Keratinocyte (primary cell): Measurements from ENCODE around the gene CMSS1. TPM values are rescaled to one million over a fixed set of nuclear protein-coding genes. Genes with fewer than 3 reads are reported as not detected.

Experiments
- DNase-seq: peaks from one replicate; pipeline ENCODE4 v3.0.0-alpha.2; 2011; ENCODE audit warnings: low read depth, missing footprints, low spot score
- FAIRE-seq: peaks from 2 replicates; lab custom pipeline; 2011; peaks lifted over from hg19 to GRCh38; lab: Jason Lieb, UNC
- H2AFZ ChIP-seq: 2 replicates; pipeline ENCODE4 v1.6.0; 2012; ENCODE audit warnings: low read length, control low read depth, inconsistent platforms; ENCODE audit not compliant: control insufficient read depth
- H3K27ac ChIP-seq: 2 replicates; pipeline ENCODE4 v1.5.1; 2011; ENCODE audit warnings: low read length; ENCODE audit not compliant: control insufficient read depth, insufficient read depth
- H3K27me3 ChIP-seq: 3 replicates; pipeline ENCODE4 v1.6.0; 2011; ENCODE audit warnings: low read length; ENCODE audit not compliant: control insufficient read depth, insufficient read depth; ENCODE audit errors: extremely low read depth
- H3K36me3 ChIP-seq, 2 experiments: 2 replicates in 1 of 2; 3 replicates in 1 of 2; pipeline ENCODE4 v1.5.1; 2011; ENCODE audit warnings: low read length in 2 of 2, mild to moderate bottlenecking in 1 of 2; ENCODE audit not compliant: control insufficient read depth in 2 of 2, insufficient read depth in 2 of 2; ENCODE audit errors: extremely low read depth in 1 of 2
- H3K4me1 ChIP-seq: 3 replicates; pipeline ENCODE4 v1.5.1; 2011; ENCODE audit warnings: low read length; ENCODE audit not compliant: control insufficient read depth, insufficient read depth; ENCODE audit errors: extremely low read depth
- H3K4me2 ChIP-seq: 3 replicates; pipeline ENCODE4 v1.6.0; 2011; ENCODE audit warnings: low read depth, low read length; ENCODE audit not compliant: control insufficient read depth, insufficient read depth; ENCODE audit errors: extremely low read depth
- H3K4me3 ChIP-seq, 3 experiments: fragments of 200-600 bp in 1 of 3; sonication (generic) in 1 of 3; 2 replicates in 2 of 3; 3 replicates in 1 of 3; pipeline ENCODE4 v1.5.1; 2011 to 2016; ENCODE audit warnings: low read length in 3 of 3, mild to moderate bottlenecking in 3 of 3, control low read depth in 2 of 3, inconsistent platforms in 1 of 3, low read depth in 1 of 3, mixed read lengths in 1 of 3, mixed run types in 1 of 3, moderate library complexity in 1 of 3; ENCODE audit not compliant: control insufficient read depth in 2 of 3, insufficient read depth in 2 of 3; ENCODE audit errors: extremely low read depth in 1 of 3
- H3K79me2 ChIP-seq: 2 replicates; pipeline ENCODE4 v1.6.0; 2012; ENCODE audit warnings: low read length; ENCODE audit not compliant: control insufficient read depth, insufficient read depth
- H3K9ac ChIP-seq: 3 replicates; pipeline ENCODE4 v1.6.0; 2011; ENCODE audit warnings: low read length; ENCODE audit not compliant: control insufficient read depth, insufficient read depth; ENCODE audit errors: extremely low read depth
- H3K9me1 ChIP-seq: 3 replicates; pipeline ENCODE4 v1.6.0; 2011; ENCODE audit warnings: low read length; ENCODE audit not compliant: control insufficient read depth, insufficient read depth; ENCODE audit errors: extremely low read depth
- H3K9me3 ChIP-seq: 2 replicates; pipeline ENCODE4 v1.5.1; 2012; ENCODE audit warnings: low read depth, low read length; ENCODE audit not compliant: control insufficient read depth
- H4K20me1 ChIP-seq: 3 replicates; pipeline ENCODE4 v1.6.0; 2011; ENCODE audit warnings: low read length; ENCODE audit not compliant: control insufficient read depth, insufficient read depth; ENCODE audit errors: extremely low read depth
- CTCF ChIP-seq, 3 experiments: IDR thresholded peaks in 1 of 3; conservative IDR thresholded peaks in 1 of 3; optimal IDR thresholded peaks in 1 of 3; 2 replicates in 2 of 3; 3 replicates in 1 of 3; pipeline versions ENCODE3 to v1.5.1; 2011; ENCODE audit warnings: low read length in 3 of 3, mild to moderate bottlenecking in 3 of 3, moderate library complexity in 2 of 3, control low read depth in 1 of 3, inconsistent platforms in 1 of 3; ENCODE audit not compliant: insufficient read depth in 2 of 3; ENCODE audit errors: extremely low read depth in 1 of 3
- EZH2 ChIP-seq: IDR thresholded peaks from one replicate; pipeline ENCODE4 v1.6.1; 2012; ENCODE audit warnings: inconsistent platforms, mild to moderate bottlenecking, low read length, moderate library complexity
- dilution Hi-C: fragments of 300-500 bp; cut with MboI; formaldehyde crosslinking; loops from one replicate; pipeline ENCODE4 v1.7.0; 2020; ENCODE audit warnings: low sequenced_read_pairs; ENCODE audit not compliant: extremely low pct_ligation_motif_present
- polyA plus RNA-seq, 5 experiments: library from polyadenylated mRNA; depleted of rRNA in 3 of 5; stranded (reverse) in 3 of 5; stranded (forward) in 1 of 5; unstranded in 1 of 5; fragments of >200 nt; gene quantifications; 1 replicate in 1 of 5; 2 replicates in 3 of 5; 3 replicates in 1 of 5; pipeline versions ENCODE4 v1.2.1 to v1.2.3, GENCODE V29; 2011 to 2012; ENCODE audit warnings: missing spikeins in 2 of 5, low read depth in 1 of 5, low replicate concordance in 1 of 5

The CMSS1 gene
- polyA plus RNA-seq, 1 donor (not counting 4 experiments of a cell fraction or from before 2014, with no cell fraction given) = 37.2 TPM

- Histone ChIP-seq H3K27ac (no peak overlapping the region), H3K4me3 (no peak overlapping the region), H3K9me1 (no peaks in the 10 kb centered on the region), H4K20me1 (no peaks in the 10 kb centered on the region), H3K4me2 (no peak overlapping the region), H3K9me3 (no peaks in the 10 kb centered on the region), H3K9ac (no peak overlapping the region), H3K27me3 (no peaks in the 10 kb centered on the region), H3K36me3 (no peaks in the 10 kb centered on the region), H2AFZ (no peak overlapping the region), H3K4me1 (peaks cover 7% of the 10 kb centered on the region), H3K79me2 (peaks cover 2% of the 10 kb centered on the region)
- dilution Hi-C loops = no loop called here
- FAIRE-seq = no peak
- no peak for TF ChIP-seq CTCF (optimal IDR thresholded peaks at IDR 0.05 in 1 of 3, IDR thresholded peaks at IDR 0.05 in 1 of 3, conservative IDR thresholded peaks at IDR 0.05 in 1 of 3; ENCODE audit: extremely low read depth in 1 of 3, insufficient read depth in 2 of 3, low read length in 3 of 3)
- TF ChIP-seq EZH2 = no peak
- no peak for DNase-seq
These were observed 65.4 kb downstream of the CMSS1 start for GRCh38 chr3:99883138-99883461.

- H3K9ac ChIP-seq = no peak overlapping the region
- H3K27me3 ChIP-seq = no peaks in the 10 kb centered on the region
- peak; percentile 9 for FAIRE-seq
- no peak for TF ChIP-seq EZH2
- TF ChIP-seq CTCF (optimal IDR thresholded peaks at IDR 0.05 in 1 of 3, IDR thresholded peaks at IDR 0.05 in 1 of 3, conservative IDR thresholded peaks at IDR 0.05 in 1 of 3; ENCODE audit: extremely low read depth in 1 of 3, insufficient read depth in 2 of 3, low read length in 3 of 3) = no peak
- peaks cover 2% of the 10 kb centered on the region for H3K79me2 ChIP-seq
- no peak overlapping the region for H3K4me3 ChIP-seq
- H4K20me1 ChIP-seq = no peaks in the 10 kb centered on the region
- no peak for DNase-seq
- no peaks in the 10 kb centered on the region for H3K9me3 ChIP-seq
- H3K9me1 ChIP-seq = no peaks in the 10 kb centered on the region
- no peak overlapping the region for H3K27ac ChIP-seq
- dilution Hi-C loops = no loop called here
- no peak overlapping the region for H3K4me2 ChIP-seq
- H3K4me1 ChIP-seq = peaks cover 7% of the 10 kb centered on the region
- no peak overlapping the region for H2AFZ ChIP-seq
- no peaks in the 10 kb centered on the region for H3K36me3 ChIP-seq
These were observed 66.0 kb downstream of the CMSS1 start for GRCh38 chr3:99883693-99884092.
